ENCODE measurements around the gene GAGE13. TPM values are rescaled to one million over a fixed set of nuclear protein-coding genes. Genes with fewer than 3 reads are reported as not detected.
"Not testable (repeated sequence)": the region's sequence is repeated elsewhere in the genome, so short reads cannot be mapped to it uniquely, and the experiment has no call there.

The GAGE13 gene
- total RNA-seq, 1 donor from 2014 or later = not detected

DNA sequence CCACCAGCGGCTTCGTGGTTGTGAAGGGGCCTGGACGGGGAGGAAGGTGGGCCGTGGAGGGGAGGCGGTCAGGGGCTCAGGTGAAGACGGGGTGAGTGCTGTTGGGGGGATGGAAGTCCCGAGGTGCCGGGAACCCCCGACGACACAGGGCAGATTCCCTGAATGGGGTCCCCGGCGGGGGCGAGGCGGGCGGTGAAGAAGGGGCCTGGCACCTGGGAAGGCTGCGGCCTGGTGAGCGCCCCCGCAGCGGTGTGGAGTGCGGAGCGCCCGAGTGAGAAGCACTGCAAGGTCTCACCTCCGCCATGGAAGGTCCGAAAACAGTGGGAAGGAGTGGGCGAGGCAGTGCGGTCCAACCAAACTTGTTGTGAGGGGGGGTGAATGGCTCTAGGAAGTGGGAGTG lies 459 bp downstream of the GAGE13 start:
- peak; percentile 47 for DNase-seq (ENCODE audit: low spot score)

DNA sequence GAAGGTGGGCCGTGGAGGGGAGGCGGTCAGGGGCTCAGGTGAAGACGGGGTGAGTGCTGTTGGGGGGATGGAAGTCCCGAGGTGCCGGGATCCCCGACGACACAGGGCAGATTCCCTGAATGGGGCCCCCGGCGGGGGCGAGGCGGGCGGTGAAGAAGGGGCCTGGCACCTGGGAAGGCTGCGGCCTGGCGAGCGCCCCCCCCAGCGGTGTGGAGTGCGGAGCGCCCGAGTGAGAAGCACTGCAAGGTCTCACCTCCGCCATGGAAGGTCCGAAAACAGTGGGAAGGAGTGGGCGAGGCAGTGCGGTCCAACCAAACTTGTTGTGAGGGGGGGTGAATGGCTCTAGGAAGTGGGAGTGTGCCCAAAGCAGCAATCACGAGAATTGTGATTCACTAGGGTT lies 10.1 kb downstream of the GAGE13 start:
- not testable (repeated sequence) for DNase-seq (ENCODE audit: low spot score)

DNA sequence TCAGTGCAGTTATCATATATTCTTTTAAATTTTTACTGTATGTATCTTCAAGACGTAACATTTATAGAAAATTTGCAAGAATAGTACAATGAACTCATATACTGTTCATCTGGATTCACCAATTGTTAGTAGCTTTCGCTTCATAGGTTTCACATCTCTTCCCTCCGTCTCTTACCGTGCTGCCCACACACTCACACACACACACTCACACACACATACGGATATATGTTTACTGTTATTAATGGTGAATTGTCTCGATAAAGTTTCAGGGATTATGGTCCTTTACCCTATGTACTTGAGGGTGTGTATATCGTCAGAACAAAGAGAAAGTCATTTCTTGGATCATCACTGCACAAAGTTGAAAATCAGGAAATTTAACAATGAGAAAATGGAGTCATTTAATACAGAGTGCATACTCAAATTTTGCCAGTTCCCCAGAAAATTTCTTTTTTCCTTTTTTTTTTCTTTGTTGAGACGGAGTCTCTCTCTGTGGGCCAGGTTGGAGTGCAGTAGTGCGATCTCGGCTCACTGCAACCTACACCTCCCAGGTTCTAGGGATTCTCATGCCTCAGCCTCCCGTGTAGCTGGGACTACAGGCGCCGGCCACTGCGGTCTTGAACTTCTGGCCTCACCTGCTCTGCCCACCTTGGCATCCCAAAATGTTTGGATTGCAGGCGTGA lies 13.3 kb downstream of the GAGE13 start:
- DNase-seq (ENCODE audit: low spot score) = not testable (repeated sequence)

DNA sequence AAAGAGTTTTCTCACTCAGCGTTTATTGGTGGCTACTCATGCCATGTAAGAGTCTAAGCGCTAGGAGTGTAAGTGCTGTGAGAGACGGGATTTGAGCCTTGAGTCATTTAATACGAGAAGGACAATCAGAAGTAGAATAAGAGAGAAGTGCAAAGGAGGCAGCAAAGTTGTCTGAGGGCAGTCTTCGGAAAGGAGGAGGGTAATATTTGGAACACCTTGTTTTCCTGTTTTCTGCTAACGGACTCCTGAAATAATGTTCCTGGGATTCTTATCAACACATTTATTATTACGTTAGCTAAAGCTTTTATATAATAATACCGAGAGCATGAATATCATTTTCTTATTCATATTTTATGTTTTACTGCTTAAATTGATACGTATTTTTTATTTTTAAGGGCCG lies 14.0 kb downstream of the GAGE13 start:
- not testable (repeated sequence) for DNase-seq (ENCODE audit: low spot score)

DNA sequence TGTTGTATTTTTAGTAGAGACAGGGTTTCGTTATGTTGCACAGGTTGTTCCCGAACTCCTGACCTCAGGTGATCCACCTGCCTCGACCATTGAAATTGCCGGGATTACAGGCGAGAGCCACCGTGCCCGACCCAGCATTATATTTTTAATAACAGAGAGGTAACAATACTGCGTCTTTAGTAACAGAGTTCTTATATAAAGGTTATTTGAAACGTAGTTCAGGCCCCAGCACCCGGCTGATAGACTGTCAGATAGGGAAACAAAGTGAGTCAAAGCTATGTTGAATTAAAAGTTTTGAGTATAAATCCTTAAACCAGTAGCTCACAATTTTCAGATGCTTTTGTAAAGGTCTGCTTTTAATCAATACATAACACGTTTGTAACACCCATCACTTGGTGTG lies 14.8 kb downstream of the GAGE13 start:
- not testable (repeated sequence) for DNase-seq (ENCODE audit: low spot score)

Other genes with a start within 250 kb of the GAGE13 start
- 18.2 TPM for gene GPKOW, start 207.8 kb upstream of the GAGE13 start, total RNA-seq
- 12.8 TPM for gene MAGIX, start 168.8 kb upstream of the GAGE13 start, total RNA-seq
- 141 TPM for gene PLP2, start 159.7 kb upstream of the GAGE13 start, total RNA-seq
- gene PRICKLE3, start 145.2 kb upstream of the GAGE13 start, total RNA-seq = 24.7 TPM
- 1.7 TPM for gene SYP, start 131.4 kb upstream of the GAGE13 start, total RNA-seq
- gene CACNA1F, start 98.2 kb upstream of the GAGE13 start, total RNA-seq = 0.49 TPM
- 16.9 TPM for gene CCDC22, start 96.1 kb upstream of the GAGE13 start, total RNA-seq
- 0.49 TPM for gene FOXP3, start 66.9 kb upstream of the GAGE13 start, total RNA-seq
- 6.2 TPM for gene PPP1R3F, start 61.8 kb upstream of the GAGE13 start, total RNA-seq
- not detected for gene GAGE10, start 27.9 kb upstream of the GAGE13 start, total RNA-seq
- not detected for gene GAGE12J, start 9.5 kb upstream of the GAGE13 start, total RNA-seq
- gene GAGE12C, start 200.6 kb downstream of the GAGE13 start, total RNA-seq = not detected
- gene GAGE12D, start 210.2 kb downstream of the GAGE13 start, total RNA-seq = not detected
- gene GAGE12E, start 219.7 kb downstream of the GAGE13 start, total RNA-seq = not detected
- gene GAGE12F, start 229.3 kb downstream of the GAGE13 start, total RNA-seq = not detected
- not detected for gene GAGE12G, start 238.8 kb downstream of the GAGE13 start, total RNA-seq
- not detected for gene GAGE12H, start 248.4 kb downstream of the GAGE13 start, total RNA-seq

Measured in ureter (tissue), 1 donor.